ENCODE measurements around the gene RAB11B.

RAB11B gene

DNA sequence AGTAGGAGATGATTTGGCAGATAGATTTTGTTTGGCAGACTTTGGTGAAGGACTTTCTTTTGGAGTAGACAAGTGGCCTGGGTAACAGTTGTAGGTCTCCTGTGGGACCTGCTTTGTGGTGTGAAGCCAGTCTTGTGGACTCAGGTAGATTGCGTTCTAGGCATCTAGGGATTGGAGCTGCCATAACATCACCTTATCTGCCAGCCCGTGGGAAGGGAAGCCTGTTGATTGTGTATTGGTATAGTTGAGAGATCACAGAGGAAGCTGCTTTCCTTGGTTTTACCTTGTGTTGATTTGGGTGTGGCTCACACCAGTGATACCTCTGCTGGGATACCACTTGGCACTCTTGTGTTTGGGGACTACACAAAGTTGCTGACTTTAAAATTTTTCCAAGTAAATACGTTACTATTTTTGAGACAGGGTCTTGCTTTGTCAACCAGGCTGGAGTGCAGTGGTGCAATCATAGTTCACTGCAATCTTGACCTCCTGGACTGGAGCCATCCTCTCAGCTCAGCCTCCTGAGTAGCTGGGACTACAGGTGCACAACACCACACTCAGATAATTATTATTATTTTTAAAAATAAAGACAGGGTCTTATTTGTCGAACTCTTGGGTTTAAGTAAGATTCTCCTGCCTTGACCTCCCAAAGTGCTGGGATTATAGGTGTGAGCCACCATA lies 62.4 kb downstream of the RAB11B start:
- H3K4me3 ChIP-seq (ENCODE audit: low read depth, low read length): no peak overlapping the region
- DNase-seq (ENCODE audit: low read depth): no peak

DNA sequence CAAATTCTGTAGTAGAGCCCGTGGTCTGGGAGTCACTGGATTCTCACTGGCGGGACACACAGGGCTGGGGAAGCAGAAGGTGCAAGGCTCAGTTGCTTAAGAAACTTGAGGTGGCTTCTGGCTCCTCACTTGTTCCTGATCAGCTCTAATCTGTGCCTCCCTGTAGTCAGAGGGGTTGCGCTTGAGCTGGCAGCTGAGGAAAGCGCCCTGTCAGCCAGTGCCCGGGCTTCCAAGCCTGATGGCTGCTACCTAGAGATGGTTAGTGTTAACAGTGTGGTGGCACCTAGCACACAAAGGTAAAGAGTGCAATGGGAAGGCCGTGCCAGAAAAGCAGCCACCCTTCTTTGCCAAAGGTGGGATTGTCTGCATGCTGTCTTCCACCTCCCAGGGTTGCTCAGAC lies 63.5 kb downstream of the RAB11B start:
- H3K4me3 ChIP-seq (ENCODE audit: low read depth, low read length): no peak overlapping the region
- no peak for DNase-seq (ENCODE audit: low read depth)

Data from skeletal muscle cell (primary cell).